Mesendoderm (in vitro differentiated cells): ENCODE results near the gene ADGRA3.
"Not testable (repeated sequence)": the region's sequence is repeated elsewhere in the genome, so short reads cannot be mapped to it uniquely, and the experiment has no call there.

ENCODE experiments used
- DNase-seq: peaks from one replicate; pipeline ENCODE4 v3.0.0; 2013
- H2AK5ac ChIP-seq: 2 replicates; pipeline ENCODE4 v1.6.1; 2013; ENCODE audit warnings: low read length, inconsistent platforms
- H2BK120ac ChIP-seq: 2 replicates; pipeline ENCODE4 v1.6.1; 2013; ENCODE audit warnings: low read depth, mild to moderate bottlenecking, low read length, moderate library complexity, mixed read lengths
- H2BK15ac ChIP-seq: replicated peaks from 2 replicates; pipeline ENCODE4 v1.6.1; 2013; ENCODE audit warnings: low read depth, mild to moderate bottlenecking, moderate library complexity
- H2BK5ac ChIP-seq: 2 replicates; pipeline ENCODE4 v1.6.1; 2013; ENCODE audit warnings: low read length, inconsistent platforms
- H3K18ac ChIP-seq: 2 replicates; pipeline ENCODE4 v1.6.1; 2013; ENCODE audit warnings: mild to moderate bottlenecking, low read length, mixed read lengths
- H3K23ac ChIP-seq: one replicate; pipeline ENCODE4 v1.6.1; 2013; ENCODE audit warnings: low read length
- H3K27ac ChIP-seq: 2 replicates; pipeline ENCODE4 v1.5.1; 2013; ENCODE audit warnings: low read depth, mild to moderate bottlenecking, inconsistent platforms, low read length, moderate library complexity
- H3K27me3 ChIP-seq: 2 replicates; pipeline ENCODE4 v1.6.1; 2013; ENCODE audit warnings: low read length, control low read depth, mild to moderate bottlenecking, inconsistent platforms; ENCODE audit not compliant: insufficient read depth, poor library complexity
- H3K36me3 ChIP-seq: 2 replicates; pipeline ENCODE4 v1.6.1; 2013; ENCODE audit warnings: low read length, inconsistent platforms; ENCODE audit not compliant: control insufficient read depth, insufficient read depth
- H3K4ac ChIP-seq: one replicate; pipeline ENCODE4 v1.6.1; 2013; ENCODE audit warnings: low read depth, mild to moderate bottlenecking, low read length, moderate library complexity
- H3K4me1 ChIP-seq: 2 replicates; pipeline ENCODE4 v1.6.1; 2013; ENCODE audit warnings: low read depth, low read length, inconsistent platforms; ENCODE audit not compliant: control insufficient read depth
- H3K4me2 ChIP-seq: 2 replicates; pipeline ENCODE4 v1.6.1; 2013; ENCODE audit warnings: low read length
- H3K4me3 ChIP-seq: 2 replicates; pipeline ENCODE4 v1.5.1; 2013; ENCODE audit warnings: mild to moderate bottlenecking, low read length
- H3K56ac ChIP-seq: one replicate; pipeline ENCODE4 v1.6.1; 2013; ENCODE audit warnings: low read length
- H3K79me1 ChIP-seq: 2 replicates; pipeline ENCODE4 v1.6.1; 2013; ENCODE audit warnings: low read length, inconsistent platforms
- H3K79me2 ChIP-seq: 2 replicates; pipeline ENCODE4 v1.6.1; 2013; ENCODE audit warnings: mild to moderate bottlenecking, low read length; ENCODE audit not compliant: control insufficient read depth, insufficient read depth
- H3K9ac ChIP-seq: 2 replicates; pipeline ENCODE4 v1.6.1; 2013; ENCODE audit warnings: low read length, inconsistent platforms
- H4K5ac ChIP-seq: one replicate; pipeline ENCODE4 v1.6.1; 2013; ENCODE audit warnings: low read length
- H4K8ac ChIP-seq: one replicate; pipeline ENCODE4 v1.6.1; 2013; ENCODE audit warnings: low read depth, mild to moderate bottlenecking, control low read depth, low read length, moderate library complexity
- WGBS: extraction: QIAGEN DNeasy Blood & Tissue Kit; methylation state at CpG from one replicate; pipeline ENCODE4 v1.1.7; 2013; ENCODE audit warnings: low lambda C conversion rate, missing lambda C conversion rate; ENCODE audit not compliant: insufficient coverage; ENCODE audit errors: extremely low coverage; 5-methylcytosine and 5-hydroxymethylcytosine counted together

ADGRA3 gene

GRCh38 chr4:22391551-22391950 lies 124.3 kb downstream of the ADGRA3 start:
- H3K56ac ChIP-seq = no peak overlapping the region
- no peaks in the 10 kb centered on the region for H3K4me1 ChIP-seq
- H3K23ac ChIP-seq = no peak overlapping the region
- no peak overlapping the region for H3K18ac ChIP-seq
- H2BK15ac ChIP-seq = no peak overlapping the region
- H2BK120ac ChIP-seq = no peak overlapping the region
- H3K27me3 ChIP-seq = no peaks in the 10 kb centered on the region
- no peak overlapping the region for H3K9ac ChIP-seq
- no peaks in the 10 kb centered on the region for H3K36me3 ChIP-seq
- no CpG with 5 or more reads among the region's 3 CpGs for WGBS
- H3K4ac ChIP-seq = no peak overlapping the region
- no peak overlapping the region for H4K8ac ChIP-seq
- H4K5ac ChIP-seq = no peak overlapping the region
- no peaks in the 10 kb centered on the region for H3K79me1 ChIP-seq
- H2AK5ac ChIP-seq = no peak overlapping the region
- H3K79me2 ChIP-seq = no peaks in the 10 kb centered on the region
- H2BK5ac ChIP-seq = no peak overlapping the region
- DNase-seq = peak; percentile 64
- no peak overlapping the region for H3K27ac ChIP-seq
- no peak overlapping the region for H3K4me2 ChIP-seq
- H3K4me3 ChIP-seq = no peak overlapping the region

GRCh38 chr4:22389240-22389870 lies 126.5 kb downstream of the ADGRA3 start:
- Histone ChIP-seq H3K4me3 (no peak overlapping the region), H3K18ac (no peak overlapping the region), H3K79me1 (no peaks in the 10 kb centered on the region), H3K23ac (no peak overlapping the region), H3K36me3 (no peaks in the 10 kb centered on the region), H2BK15ac (no peak overlapping the region), H3K4me1 (no peaks in the 10 kb centered on the region), H3K79me2 (no peaks in the 10 kb centered on the region), H3K4me2 (no peak overlapping the region), H3K9ac (no peak overlapping the region), H3K56ac (no peak overlapping the region), H2BK5ac (no peak overlapping the region), H3K27ac (no peak overlapping the region), H4K5ac (no peak overlapping the region), H2AK5ac (no peak overlapping the region), H2BK120ac (no peak overlapping the region), H3K27me3 (no peaks in the 10 kb centered on the region), H3K4ac (no peak overlapping the region), H4K8ac (no peak overlapping the region)
- no CpG with 5 or more reads among the region's 3 CpGs for WGBS
- peak; percentile 80 for DNase-seq

- no peak overlapping the region for H4K8ac ChIP-seq
- H3K56ac ChIP-seq = no peak overlapping the region
- WGBS = no CpG with 5 or more reads among the region's 7 CpGs
- no peak overlapping the region for H3K4ac ChIP-seq
- no peak overlapping the region for H3K4me2 ChIP-seq
- H4K5ac ChIP-seq = no peak overlapping the region
- H2BK5ac ChIP-seq = no peak overlapping the region
- H3K4me3 ChIP-seq = no peak overlapping the region
- no peak overlapping the region for H3K23ac ChIP-seq
- no peak for DNase-seq
- no peaks in the 10 kb centered on the region for H3K36me3 ChIP-seq
- no peak overlapping the region for H3K9ac ChIP-seq
- no peak overlapping the region for H3K18ac ChIP-seq
- H3K27me3 ChIP-seq = no peaks in the 10 kb centered on the region
- H2BK15ac ChIP-seq = no peak overlapping the region
- H3K79me2 ChIP-seq = no peaks in the 10 kb centered on the region
- H3K4me1 ChIP-seq = no peaks in the 10 kb centered on the region
- H3K27ac ChIP-seq = no peak overlapping the region
- no peak overlapping the region for H2AK5ac ChIP-seq
- H2BK120ac ChIP-seq = no peak overlapping the region
- H3K79me1 ChIP-seq = no peaks in the 10 kb centered on the region
Measured at GRCh38 chr4:22385611-22386011, 130.3 kb downstream of the ADGRA3 start.

- Histone ChIP-seq H3K27me3 (no peaks in the 10 kb centered on the region), H2BK15ac (no peak overlapping the region), H2BK5ac (no peak overlapping the region), H3K4me2 (no peak overlapping the region), H3K56ac (no peak overlapping the region), H3K9ac (no peak overlapping the region), H3K27ac (no peak overlapping the region), H3K4me1 (no peaks in the 10 kb centered on the region), H3K18ac (no peak overlapping the region), H3K4me3 (no peak overlapping the region), H4K8ac (no peak overlapping the region), H3K36me3 (no peaks in the 10 kb centered on the region), H3K79me2 (no peaks in the 10 kb centered on the region), H4K5ac (no peak overlapping the region), H2AK5ac (no peak overlapping the region), H2BK120ac (no peak overlapping the region), H3K23ac (no peak overlapping the region), H3K79me1 (no peaks in the 10 kb centered on the region), H3K4ac (no peak overlapping the region)
- DNase-seq = no peak
Measured at GRCh38 chr4:22384154-22384553, 131.7 kb downstream of the ADGRA3 start.

GRCh38 chr4:22382216-22382615 lies 133.7 kb downstream of the ADGRA3 start:
- not testable (repeated sequence) for H3K79me2 ChIP-seq, H3K27ac ChIP-seq, H3K4ac ChIP-seq, H2BK120ac ChIP-seq, H3K23ac ChIP-seq, H3K79me1 ChIP-seq, H3K27me3 ChIP-seq, H3K4me3 ChIP-seq, H3K36me3 ChIP-seq, H2AK5ac ChIP-seq, H3K4me1 ChIP-seq, DNase-seq, H3K4me2 ChIP-seq, H2BK15ac ChIP-seq, H2BK5ac ChIP-seq, H3K56ac ChIP-seq, H4K5ac ChIP-seq, H3K9ac ChIP-seq, H4K8ac ChIP-seq, H3K18ac ChIP-seq
- no CpG with 5 or more reads among the region's 3 CpGs for WGBS

- no peak overlapping the region for H3K56ac ChIP-seq
- no peaks in the 10 kb centered on the region for H3K36me3 ChIP-seq
- H4K8ac ChIP-seq = no peak overlapping the region
- H3K4me3 ChIP-seq = no peak overlapping the region
- H3K79me2 ChIP-seq = no peaks in the 10 kb centered on the region
- no CpG with 5 or more reads among the region's 3 CpGs for WGBS
- H2BK15ac ChIP-seq = no peak overlapping the region
- H3K18ac ChIP-seq = no peak overlapping the region
- H3K4me2 ChIP-seq = no peak overlapping the region
- no peak overlapping the region for H4K5ac ChIP-seq
- H3K4me1 ChIP-seq = no peaks in the 10 kb centered on the region
- no peaks in the 10 kb centered on the region for H3K79me1 ChIP-seq
- no peaks in the 10 kb centered on the region for H3K27me3 ChIP-seq
- no peak overlapping the region for H3K9ac ChIP-seq
- DNase-seq = no peak
- no peak overlapping the region for H3K23ac ChIP-seq
- H2BK120ac ChIP-seq = no peak overlapping the region
- H3K27ac ChIP-seq = no peak overlapping the region
- H2AK5ac ChIP-seq = no peak overlapping the region
- H2BK5ac ChIP-seq = no peak overlapping the region
- no peak overlapping the region for H3K4ac ChIP-seq
Measured at GRCh38 chr4:22372986-22373385, 142.9 kb downstream of the ADGRA3 start.
